Ectodermal cell (in vitro differentiated cells): Measurements from ENCODE around the gene BGN.

Source experiments
- H3K27ac ChIP-seq: 2 replicates; pipeline ENCODE4 v1.7.0; 2013; ENCODE audit warnings: mild to moderate bottlenecking, low read depth, low read length; ENCODE audit not compliant: insufficient read depth, poor library complexity, severe bottlenecking
- H3K27me3 ChIP-seq: 2 replicates; pipeline ENCODE4 v1.7.0; 2013; ENCODE audit warnings: mild to moderate bottlenecking, low read length; ENCODE audit not compliant: insufficient read depth, control insufficient read depth, poor library complexity, severe bottlenecking
- H3K36me3 ChIP-seq: one replicate; pipeline ENCODE4 v1.7.0; 2013; ENCODE audit warnings: low read length; ENCODE audit not compliant: control insufficient read depth, insufficient read depth
- H3K4me1 ChIP-seq: one replicate; pipeline ENCODE4 v1.7.0; 2013; ENCODE audit warnings: low read length; ENCODE audit not compliant: control insufficient read depth, insufficient read depth
- H3K4me3 ChIP-seq: 2 replicates; pipeline ENCODE4 v1.7.0; 2013; ENCODE audit warnings: low read depth, low read length, control low read depth; ENCODE audit not compliant: insufficient read depth
- H3K9me3 ChIP-seq: 2 replicates; pipeline ENCODE4 v1.7.0; 2013; ENCODE audit warnings: mild to moderate bottlenecking, low read length, moderate library complexity; ENCODE audit not compliant: control insufficient read depth
- WGBS, 2 experiments: methylation state at CpG; one replicate each; pipeline ENCODE4 v1.1.7; 2013; ENCODE audit warnings: missing lambda C conversion rate in 2 of 2; 5-methylcytosine and 5-hydroxymethylcytosine counted together

Gene BGN

GRCh38 chrX:153502131-153502530 is 7.4 kb downstream of the BGN start:
- no peaks in the 10 kb centered on the region for H3K4me1 ChIP-seq
- no peak overlapping the region for H3K4me3 ChIP-seq
- no peaks in the 10 kb centered on the region for H3K27me3 ChIP-seq
- H3K36me3 ChIP-seq, result no peaks in the 10 kb centered on the region
- WGBS, 2 experiments, result 86 to 88% methylated on average over 10 of the region's 10 CpGs
- H3K9me3 ChIP-seq, result no peaks in the 10 kb centered on the region
- H3K27ac ChIP-seq, result no peak overlapping the region

- H3K4me3 ChIP-seq, result no peak overlapping the region
- H3K27me3 ChIP-seq, result no peaks in the 10 kb centered on the region
- no peaks in the 10 kb centered on the region for H3K9me3 ChIP-seq
- H3K36me3 ChIP-seq, result no peaks in the 10 kb centered on the region
- no peak overlapping the region for H3K27ac ChIP-seq
- 92 to 94% methylated on average over 14 of the region's 14 CpGs for WGBS, 2 experiments
- H3K4me1 ChIP-seq, result no peaks in the 10 kb centered on the region
Measured at GRCh38 chrX:153502796-153503195, 8.0 kb downstream of the BGN start.

GRCh38 chrX:153504445-153505016 is 9.8 kb downstream of the BGN start:
- 83 to 84% methylated on average over 26 of the region's 26 CpGs for WGBS, 2 experiments
- H3K9me3 ChIP-seq, result no peaks in the 10 kb centered on the region
- H3K36me3 ChIP-seq, result no peaks in the 10 kb centered on the region
- no peak overlapping the region for H3K4me3 ChIP-seq
- H3K27me3 ChIP-seq, result no peaks in the 10 kb centered on the region
- no peaks in the 10 kb centered on the region for H3K4me1 ChIP-seq
- no peak overlapping the region for H3K27ac ChIP-seq

GRCh38 chrX:153505361-153505760 is 10.6 kb downstream of the BGN start:
- no peaks in the 10 kb centered on the region for H3K9me3 ChIP-seq
- H3K4me1 ChIP-seq, result no peaks in the 10 kb centered on the region
- H3K27me3 ChIP-seq, result no peaks in the 10 kb centered on the region
- WGBS, 2 experiments, result 94 to 95% methylated on average over 18 of the region's 18 CpGs
- H3K36me3 ChIP-seq, result no peaks in the 10 kb centered on the region
- H3K27ac ChIP-seq, result no peak overlapping the region
- H3K4me3 ChIP-seq, result no peak overlapping the region

- Histone ChIP-seq H3K9me3 (no peaks in the 10 kb centered on the region), H3K36me3 (no peaks in the 10 kb centered on the region), H3K27me3 (no peaks in the 10 kb centered on the region), H3K27ac (no peak overlapping the region), H3K4me3 (no peak overlapping the region), H3K4me1 (no peaks in the 10 kb centered on the region)
- 21 to 23% methylated on average over 18 to 19 of the region's 19 CpGs for WGBS, 2 experiments
Measured at GRCh38 chrX:153507484-153508178, 12.9 kb downstream of the BGN start.

GRCh38 chrX:153509592-153509991 is 14.8 kb downstream of the BGN start:
- no peak overlapping the region for H3K4me3 ChIP-seq
- H3K4me1 ChIP-seq, result no peaks in the 10 kb centered on the region
- H3K27me3 ChIP-seq, result no peaks in the 10 kb centered on the region
- 90 to 95% methylated on average over 14 of the region's 14 CpGs for WGBS, 2 experiments
- no peaks in the 10 kb centered on the region for H3K9me3 ChIP-seq
- no peak overlapping the region for H3K27ac ChIP-seq
- no peaks in the 10 kb centered on the region for H3K36me3 ChIP-seq

GRCh38 chrX:153510383-153510782 is 15.6 kb downstream of the BGN start:
- Histone ChIP-seq H3K4me3 (no peak overlapping the region), H3K36me3 (no peaks in the 10 kb centered on the region), H3K27me3 (no peaks in the 10 kb centered on the region), H3K27ac (no peak overlapping the region), H3K9me3 (no peaks in the 10 kb centered on the region), H3K4me1 (no peaks in the 10 kb centered on the region)
- WGBS, 2 experiments, result 90 to 92% methylated on average over 11 of the region's 11 CpGs

GRCh38 chrX:153511784-153512500 is 17.2 kb downstream of the BGN start:
- no peak overlapping the region for H3K27ac ChIP-seq
- WGBS, 2 experiments, result 85 to 89% methylated on average over 17 of the region's 17 CpGs
- H3K27me3 ChIP-seq, result peaks cover 13% of the 10 kb centered on the region
- no peaks in the 10 kb centered on the region for H3K4me1 ChIP-seq
- no peaks in the 10 kb centered on the region for H3K9me3 ChIP-seq
- H3K4me3 ChIP-seq, result no peak overlapping the region
- H3K36me3 ChIP-seq, result no peaks in the 10 kb centered on the region

- 59 to 62% methylated on average over 3 of the region's 3 CpGs for WGBS, 2 experiments
- H3K9me3 ChIP-seq, result no peaks in the 10 kb centered on the region
- H3K27me3 ChIP-seq, result peaks cover 19% of the 10 kb centered on the region
- no peak overlapping the region for H3K27ac ChIP-seq
- H3K4me1 ChIP-seq, result no peaks in the 10 kb centered on the region
- no peak overlapping the region for H3K4me3 ChIP-seq
- H3K36me3 ChIP-seq, result no peaks in the 10 kb centered on the region
Measured at GRCh38 chrX:153512501-153512893, 17.7 kb downstream of the BGN start.

- H3K27ac ChIP-seq, result no peak overlapping the region
- 72 to 75% methylated on average over 5 of the region's 5 CpGs for WGBS, 2 experiments
- no peaks in the 10 kb centered on the region for H3K36me3 ChIP-seq
- peaks cover 27% of the 10 kb centered on the region for H3K27me3 ChIP-seq
- no peak overlapping the region for H3K4me3 ChIP-seq
- H3K4me1 ChIP-seq, result no peaks in the 10 kb centered on the region
- no peaks in the 10 kb centered on the region for H3K9me3 ChIP-seq
Measured at GRCh38 chrX:153513265-153513664, 18.5 kb downstream of the BGN start.
